HL-60 (cell line): ENCODE data around the gene NDUFA13.

ENCODE experiments used
- POLR2AphosphoS5 ChIP-seq: IDR thresholded peaks from 2 replicates; pipeline ENCODE4 v1.6.1; 2012; ENCODE audit warnings: low read depth
- TF ChIP-seq, protein P1 (sequence below): IDR thresholded peaks from one replicate; pipeline ENCODE4 v1.5.1; 2011; ENCODE audit warnings: low read length, control low read depth, inconsistent platforms; ENCODE audit not compliant: insufficient read depth

DNA sequence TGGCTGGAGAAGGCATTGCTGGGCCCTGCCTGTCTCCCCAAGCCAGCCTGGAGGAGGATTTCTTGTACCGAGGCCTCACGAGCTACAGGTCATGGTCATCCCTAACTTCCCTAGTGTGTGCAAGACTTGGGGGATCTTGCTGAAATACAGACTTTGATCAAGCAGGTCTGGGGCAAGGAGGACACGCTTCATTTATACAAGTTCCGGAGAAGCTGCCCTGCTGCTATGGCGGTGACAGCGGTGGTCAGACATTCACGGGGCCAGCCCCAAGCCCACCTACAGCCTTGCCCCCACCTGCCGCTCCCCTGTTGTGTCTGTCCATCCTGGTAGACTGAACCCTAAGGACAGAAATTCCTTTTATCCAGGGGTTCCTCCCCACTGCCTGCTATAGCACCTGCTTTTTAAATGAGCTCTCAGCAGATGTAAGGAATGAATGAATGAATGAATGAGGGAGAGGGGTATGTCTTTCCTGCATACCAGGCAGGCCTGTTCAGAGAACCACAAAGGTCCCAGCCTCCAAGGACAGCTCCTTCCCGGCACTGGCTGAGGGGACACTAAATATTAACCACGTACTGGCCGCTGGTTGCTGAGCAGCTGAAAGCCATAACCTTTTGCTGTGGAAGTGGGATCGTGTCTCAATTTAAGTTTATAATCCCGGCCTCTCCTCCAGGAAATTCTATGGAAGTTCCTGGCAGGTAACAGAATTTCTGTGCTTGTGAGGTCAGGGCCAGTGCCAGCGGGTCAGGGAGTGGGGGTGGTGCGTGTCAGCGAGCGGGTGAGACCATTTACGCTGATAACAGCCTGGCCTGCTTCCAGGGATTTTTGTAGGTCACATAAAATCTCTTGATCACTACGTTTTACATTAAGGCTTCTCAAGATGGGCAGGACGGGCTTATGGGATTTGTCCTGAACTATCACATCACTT, 27.8 kb upstream of the NDUFA13 start:
- TF ChIP-seq, protein P1, sequence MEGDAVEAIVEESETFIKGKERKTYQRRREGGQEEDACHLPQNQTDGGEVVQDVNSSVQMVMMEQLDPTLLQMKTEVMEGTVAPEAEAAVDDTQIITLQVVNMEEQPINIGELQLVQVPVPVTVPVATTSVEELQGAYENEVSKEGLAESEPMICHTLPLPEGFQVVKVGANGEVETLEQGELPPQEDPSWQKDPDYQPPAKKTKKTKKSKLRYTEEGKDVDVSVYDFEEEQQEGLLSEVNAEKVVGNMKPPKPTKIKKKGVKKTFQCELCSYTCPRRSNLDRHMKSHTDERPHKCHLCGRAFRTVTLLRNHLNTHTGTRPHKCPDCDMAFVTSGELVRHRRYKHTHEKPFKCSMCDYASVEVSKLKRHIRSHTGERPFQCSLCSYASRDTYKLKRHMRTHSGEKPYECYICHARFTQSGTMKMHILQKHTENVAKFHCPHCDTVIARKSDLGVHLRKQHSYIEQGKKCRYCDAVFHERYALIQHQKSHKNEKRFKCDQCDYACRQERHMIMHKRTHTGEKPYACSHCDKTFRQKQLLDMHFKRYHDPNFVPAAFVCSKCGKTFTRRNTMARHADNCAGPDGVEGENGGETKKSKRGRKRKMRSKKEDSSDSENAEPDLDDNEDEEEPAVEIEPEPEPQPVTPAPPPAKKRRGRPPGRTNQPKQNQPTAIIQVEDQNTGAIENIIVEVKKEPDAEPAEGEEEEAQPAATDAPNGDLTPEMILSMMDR = no peak
- TF ChIP-seq POLR2AphosphoS5 = no peak
